MCF 10A (cell line): ENCODE results near the gene SMIM35. TPM values are rescaled to one million over a fixed set of nuclear protein-coding genes. Genes with fewer than 3 reads are reported as not detected.

Experiments
- BruUV-seq: library from RNA; stranded (reverse); fragments of 400-500 nt; replicated peaks from 2 replicates; lab custom pipeline; 2021; lab: Mats Ljungman, UMichigan
- CTCF ChIA-PET: fragments of 300-600 bp; sonication (Branson Sonifier 250); formaldehyde crosslinking; extraction: SDS; loops from one replicate; lab custom pipeline; 2021; ENCODE audit warnings: antibody characterized with exemption, inconsistent platforms; lab: Yijun Ruan, JAX
- POLR2A ChIA-PET: fragments of 300-600, 350-650 bp; sonication (Branson Sonifier 250); formaldehyde crosslinking; extraction: SDS; loops from one replicate; lab custom pipeline; 2020; ENCODE audit warnings: antibody characterized with exemption, inconsistent platforms; lab: Yijun Ruan, JAX
- DNase-seq: peaks from one replicate; pipeline ENCODE4 v3.0.0-alpha.2; 2018; ENCODE audit not compliant: unreplicated experiment
- H3K27ac Mint-ChIP-seq: one replicate; pipeline ENCODE4 v1.8.0; 2022; ENCODE audit warnings: mild to moderate bottlenecking, low read depth, mixed read lengths; ENCODE audit not compliant: unreplicated experiment
- H3K27me3 Mint-ChIP-seq: one replicate; pipeline ENCODE4 v1.8.0; 2022; ENCODE audit warnings: mixed read lengths; ENCODE audit not compliant: insufficient read depth, unreplicated experiment
- H3K36me3 Mint-ChIP-seq: one replicate; pipeline ENCODE4 v1.8.0; 2022; ENCODE audit warnings: mild to moderate bottlenecking, moderate library complexity, mixed read lengths; ENCODE audit not compliant: insufficient read depth, unreplicated experiment
- H3K4me1 Mint-ChIP-seq: one replicate; pipeline ENCODE4 v1.8.0; 2022; ENCODE audit warnings: mixed read lengths; ENCODE audit not compliant: insufficient read depth, unreplicated experiment
- H3K4me3 Mint-ChIP-seq: one replicate; pipeline ENCODE4 v1.8.0; 2022; ENCODE audit warnings: mild to moderate bottlenecking, moderate library complexity, mixed read lengths; ENCODE audit not compliant: unreplicated experiment
- H3K9me3 Mint-ChIP-seq: one replicate; pipeline ENCODE4 v1.8.0; 2022; ENCODE audit warnings: mixed read lengths; ENCODE audit not compliant: unreplicated experiment
- CTCF ChIP-seq: fragments of 200-600 bp; IDR thresholded peaks from one replicate; pipeline ENCODE4 v1.8.0; 2022; ENCODE audit warnings: antibody characterized with exemption, mild to moderate bottlenecking; ENCODE audit not compliant: unreplicated experiment
- intact Hi-C: fragments of 100-400 bp; cut with micrococcal nuclease; formaldehyde crosslinking; loops from 2 replicates; pipeline ENCODE4 v1.14.1; 2022
- total RNA-seq: library from RNA; stranded (reverse); gene quantifications from 2 replicates; pipeline ENCODE4 v1.2.3, GENCODE V29; 2022

SMIM35 gene
- total RNA-seq, 1 experiment from 2014 or later, result not detected

GRCh38 chr11:117960406-117960805 lies 126.4 kb downstream of the SMIM35 start:
- H3K4me3 Mint-ChIP-seq, result no peak overlapping the region
- H3K27me3 Mint-ChIP-seq, result peaks cover 70% of the 10 kb centered on the region
- intact Hi-C loops, result no loop called here
- POLR2A ChIA-PET, result interaction anchor here (0.7 kb wide), 1 partner anchor 467 kb away, joined by 3 read pairs; no protein-coding TSS in a partner anchor
- no TSS peak for BruUV-seq
- TF ChIP-seq CTCF, result no peak
- H3K9me3 Mint-ChIP-seq, result peaks cover 9% of the 10 kb centered on the region
- H3K27ac Mint-ChIP-seq, result no peak overlapping the region
- no peaks in the 10 kb centered on the region for H3K36me3 Mint-ChIP-seq
- H3K4me1 Mint-ChIP-seq, result no peaks in the 10 kb centered on the region
- no peak for DNase-seq
- CTCF ChIA-PET, result interaction anchor here (0.5 to 1.9 kb wide), 4 partner anchors 14 to 176 kb away, joined by 3 to 9 read pairs (median 3); no protein-coding TSS in a partner anchor

GRCh38 chr11:117959438-117960149 lies 127.2 kb downstream of the SMIM35 start:
- H3K27ac Mint-ChIP-seq, result no peak overlapping the region

GRCh38 chr11:117958949-117959348 lies 127.8 kb downstream of the SMIM35 start:
- no peak overlapping the region for H3K27ac Mint-ChIP-seq
- H3K4me1 Mint-ChIP-seq, result no peaks in the 10 kb centered on the region
- H3K27me3 Mint-ChIP-seq, result peaks cover 70% of the 10 kb centered on the region
- DNase-seq, result no peak
- no peak overlapping the region for H3K4me3 Mint-ChIP-seq
- TF ChIP-seq CTCF, result no peak
- H3K36me3 Mint-ChIP-seq, result no peaks in the 10 kb centered on the region
- peaks cover 9% of the 10 kb centered on the region for H3K9me3 Mint-ChIP-seq
- intact Hi-C loops, result no loop called here
- BruUV-seq, result no TSS peak
- ChIA-PET POLR2A (no interaction called here), CTCF (no interaction called here)

More at GRCh38 chr11:117959438-117960149, 127.2 kb downstream of the SMIM35 start:
- no peak overlapping the region for H3K4me3 Mint-ChIP-seq
- H3K4me1 Mint-ChIP-seq, result no peaks in the 10 kb centered on the region
- no peak for DNase-seq
- no peaks in the 10 kb centered on the region for H3K36me3 Mint-ChIP-seq
- TF ChIP-seq CTCF, result no peak
- no TSS peak for BruUV-seq
- POLR2A ChIA-PET, result interaction anchor here (0.6 kb wide), 1 partner anchor 1218 kb away, joined by 3 read pairs; no protein-coding TSS in a partner anchor
- peaks cover 70% of the 10 kb centered on the region for H3K27me3 Mint-ChIP-seq
- intact Hi-C loops, result no loop called here
- CTCF ChIA-PET, result interaction anchor here (0.7 to 1.9 kb wide), 3 partner anchors 13 to 177 kb away, joined by 3 to 9 read pairs (median 3); no protein-coding TSS in a partner anchor
- H3K9me3 Mint-ChIP-seq, result peaks cover 9% of the 10 kb centered on the region

Other genes with a start within 250 kb of the SMIM35 start
- gene FXYD6, start 210.3 kb downstream of the SMIM35 start, total RNA-seq, result not detected in 2 replicates
- gene TMPRSS13, start 157.6 kb downstream of the SMIM35 start, total RNA-seq, result not detected in 2 replicates
- not detected in 2 replicates for gene IL10RA, start 100.6 kb downstream of the SMIM35 start, total RNA-seq
- gene TMPRSS4, start 9.9 kb downstream of the SMIM35 start, total RNA-seq, result not detected in 2 replicates
- gene SCN4B, start 65.9 kb upstream of the SMIM35 start, total RNA-seq, result 0.32 TPM in 1 of 2 replicates, not detected in the other
- gene SCN2B, start 89.7 kb upstream of the SMIM35 start, total RNA-seq, result not detected in 2 replicates
- 0.10 TPM in 1 of 2 replicates, not detected in the other for gene JAML, start 138.0 kb upstream of the SMIM35 start, total RNA-seq
- 11.9 and 17.7 TPM in 2 replicates for gene MPZL3, start 165.4 kb upstream of the SMIM35 start, total RNA-seq
- gene MPZL2, start 177.3 kb upstream of the SMIM35 start, total RNA-seq, result 7.0 and 13.7 TPM in 2 replicates
- gene CD3E, start 217.8 kb upstream of the SMIM35 start, total RNA-seq, result not detected in 2 replicates